K562 (cell line): Measurements from ENCODE around the gene FNBP1. TPM values are rescaled to one million over a fixed set of nuclear protein-coding genes. Genes with fewer than 3 reads are reported as not detected.

Experiments
- ATAC-seq: fragments of 200-7000 bp; cut with Tn5 transposase; 3 replicates; pipeline ENCODE4 v1.9.1; 2020; ENCODE audit warnings: moderate library complexity
- BruUV-seq: library from RNA; stranded (reverse); fragments of 400-500 nt; replicated peaks from 2 replicates; lab custom pipeline; 2021; lab: Mats Ljungman, UMichigan
- CTCF ChIA-PET: fragments of 300-600 bp; formaldehyde crosslinking; extraction: SDS; loops from one replicate; lab custom pipeline; 2021; ENCODE audit warnings: low intra/inter-chr PET ratio; lab: Yijun Ruan, JAX
- POLR2A ChIA-PET: fragments of 300-600, 350-650 bp; sonication (Branson Sonifier 250); formaldehyde crosslinking; extraction: SDS; loops from one replicate; lab custom pipeline; 2021; ENCODE audit warnings: antibody characterized with exemption, inconsistent platforms; lab: Yijun Ruan, JAX
- DNase-seq, 4 experiments: peaks; one replicate each; pipeline versions ENCODE4 v3.0.0 to v3.0.0-alpha.2; 2011 to 2018; ENCODE audit warnings: low spot score in 3 of 4, mixed read lengths in 3 of 4; ENCODE audit errors: extremely low read depth in 1 of 4
- FAIRE-seq: peaks from 2 replicates; lab custom pipeline; 2011; peaks lifted over from hg19 to GRCh38; lab: Jason Lieb, UNC
- H2AFZ ChIP-seq: 2 replicates; pipeline ENCODE4 v1.6.0; 2011; ENCODE audit warnings: low read depth, low read length, control low read depth, inconsistent platforms
- H3K27ac ChIP-seq: fragments of 200-600 bp; 3 replicates; pipeline ENCODE4 v1.8.0; 2011; ENCODE audit warnings: low read depth, mild to moderate bottlenecking, control low read depth, inconsistent platforms, low read length, moderate library complexity, mixed read lengths; ENCODE audit errors: extremely low read depth
- H3K27me3 ChIP-seq, 2 experiments: fragments of 300-600 bp in 1 of 2; 2 replicates in 1 of 2; 3 replicates in 1 of 2; pipeline versions ENCODE4 v1.6.0 to v1.8.0; 2011; ENCODE audit warnings: inconsistent platforms in 2 of 2, low read length in 2 of 2, mild to moderate bottlenecking in 1 of 2, mixed read lengths in 1 of 2, moderate library complexity in 1 of 2; ENCODE audit not compliant: control insufficient read depth in 2 of 2, insufficient read depth in 2 of 2
- H3K36me3 ChIP-seq: fragments of 300-600 bp; 3 replicates; pipeline ENCODE4 v1.8.0; 2011; ENCODE audit warnings: mild to moderate bottlenecking, low read length, inconsistent platforms; ENCODE audit not compliant: control insufficient read depth, insufficient read depth
- H3K4me1 ChIP-seq, 2 experiments: fragments of 200-600 bp in 1 of 2; replicated peaks in 1 of 2; 2 replicates in 1 of 2; 3 replicates in 1 of 2; pipeline versions ENCODE4 v1.5.1 to v1.8.0; 2011; ENCODE audit warnings: inconsistent platforms in 2 of 2, low read length in 2 of 2, mild to moderate bottlenecking in 1 of 2, mixed read lengths in 1 of 2, moderate library complexity in 1 of 2; ENCODE audit not compliant: control insufficient read depth in 2 of 2, insufficient read depth in 2 of 2
- H3K4me2 ChIP-seq: 2 replicates; pipeline ENCODE4 v1.6.1; 2011; ENCODE audit warnings: low read length, control low read depth, inconsistent platforms, mixed read lengths; ENCODE audit not compliant: insufficient read depth
- H3K4me3 ChIP-seq: fragments of 200-600 bp; sonication (generic), shearing (Covaris generic); 2 replicates; pipeline ENCODE4 v1.5.1; 2016; ENCODE audit warnings: control low read depth, inconsistent platforms
- H3K79me2 ChIP-seq: fragments of 200-600 bp; 3 replicates; pipeline ENCODE4 v1.8.0; 2011; ENCODE audit warnings: low read length, inconsistent platforms; ENCODE audit not compliant: control insufficient read depth, insufficient read depth
- H3K9ac ChIP-seq, 2 experiments: 2 replicates each; pipeline versions ENCODE4 v1.6.0 to v1.6.1; 2011; ENCODE audit warnings: low read depth in 2 of 2, low read length in 2 of 2, control low read depth in 1 of 2, inconsistent platforms in 1 of 2, mild to moderate bottlenecking in 1 of 2, mixed read lengths in 1 of 2; ENCODE audit not compliant: insufficient read depth in 1 of 2
- H3K9me1 ChIP-seq: one replicate; pipeline ENCODE4 v1.6.0; 2011; ENCODE audit warnings: inconsistent platforms, mild to moderate bottlenecking, low read length, moderate library complexity; ENCODE audit not compliant: control insufficient read depth, insufficient read depth
- H3K9me3 ChIP-seq: replicated peaks from 2 replicates; pipeline ENCODE4 v1.5.1; 2011; ENCODE audit warnings: low read depth, low read length, inconsistent platforms; ENCODE audit not compliant: control insufficient read depth, insufficient read depth
- H4K20me1 ChIP-seq: replicated peaks from 2 replicates; pipeline ENCODE4 v1.6.1; 2011; ENCODE audit warnings: low read length, inconsistent platforms, mixed read lengths; ENCODE audit not compliant: control insufficient read depth, insufficient read depth
- HDGF ChIP-seq: fragments of 450-650 bp; IDR thresholded peaks from 2 replicates; pipeline ENCODE4 v1.6.1; 2016
- ILF3 ChIP-seq: fragments of 450-650 bp; IDR thresholded peaks from 2 replicates; pipeline ENCODE4 v1.6.1; 2018; ENCODE audit warnings: antibody characterized with exemption, mild to moderate bottlenecking, moderate library complexity, borderline replicate concordance
- NFYB ChIP-seq: IDR thresholded peaks from 2 replicates; pipeline ENCODE4 v1.6.1; 2011; ENCODE audit warnings: mild to moderate bottlenecking, moderate library complexity; ENCODE audit not compliant: insufficient read length; ENCODE audit errors: extremely low read depth
- PCBP2 ChIP-seq: fragments of 200-400 bp; formaldehyde crosslinking; IDR thresholded peaks from 2 replicates; pipeline ENCODE4 v1.6.1; 2018; ENCODE audit warnings: low read length, low read depth, mild to moderate bottlenecking, moderate library complexity; ENCODE audit not compliant: poor library complexity, severe bottlenecking
- TGIF2 ChIP-seq: sonication (generic); formaldehyde crosslinking; IDR thresholded peaks from 2 replicates; pipeline ENCODE4 v1.8.1; 2022; ENCODE audit warnings: mild to moderate bottlenecking, missing genetic modification reagents, moderate library complexity
- ZNF140 ChIP-seq: fragments of 250-450 bp; sonication (Bioruptor Pico); IDR thresholded peaks from 2 replicates; pipeline ENCODE4 v1.8.0; 2021; ENCODE audit warnings: moderate library complexity, mild to moderate bottlenecking, inconsistent platforms
- ZNF589 ChIP-seq: fragments of 200-800 bp; sonication (Bioruptor generic); IDR thresholded peaks from 2 replicates; pipeline ENCODE4 v1.6.1; 2016; ENCODE audit warnings: low read depth, missing genetic modification characterization, missing compliant biosample characterization
- ZNF707 ChIP-seq: fragments of 250-450 bp; sonication (Bioruptor Pico); conservative IDR thresholded peaks from 2 replicates; pipeline ENCODE4 v1.8.0; 2022; ENCODE audit warnings: inconsistent platforms, mild to moderate bottlenecking, moderate library complexity
- WGBS: fragments of 100-300 bp; shearing (Covaris generic); methylation state at CpG from one replicate; pipeline ENCODE4 v1.1.6; 2016; ENCODE audit warnings: low coverage, mixed read lengths; ENCODE audit not compliant: insufficient coverage; ENCODE audit errors: missing lambda C conversion rate; 5-methylcytosine and 5-hydroxymethylcytosine counted together
- in situ Hi-C: fragments of 300-500 bp; cut with MboI; formaldehyde crosslinking; loops from 4 replicates; pipeline ENCODE4 v1.15.0; 2018; ENCODE audit warnings: inconsistent platforms, mixed read lengths
- intact Hi-C: fragments of 100-400 bp; cut with micrococcal nuclease; formaldehyde crosslinking; loops from 2 replicates; pipeline ENCODE4 v1.14.2; 2022
- polyA plus RNA-seq, 8 experiments: library from polyadenylated mRNA; depleted of rRNA in 4 of 8; stranded (reverse) in 5 of 8; unstranded in 3 of 8; fragments of >200 nt; fragmentation: Nextera tagmentation in 2 of 8; fragmentation: Illumina TruSeq in 1 of 8; extraction: Ambion mirVana in 2 of 8; extraction: Trizol in 1 of 8; gene quantifications; 2 replicates each; pipeline versions ENCODE4 v1.2.1 to v1.2.3, GENCODE V29; 2011 to 2014; ENCODE audit warnings: inconsistent platforms in 1 of 8, missing spikeins in 1 of 8
- total RNA-seq, 7 experiments: library from RNA; depleted of rRNA in 6 of 7; stranded (reverse); fragments of >200 nt in 6 of 7; fragmentation: Illumina TruSeq in 2 of 7; extraction: Trizol in 2 of 7; gene quantifications; 2 replicates each; pipeline versions ENCODE4 v1.2.1 to v1.2.3, GENCODE V29; 2011 to 2021; ENCODE audit warnings: low replicate concordance in 1 of 7
- TF ChIP-seq, protein P1 (sequence below): fragments of 250-450 bp; sonication (Bioruptor Pico); IDR thresholded peaks from 2 replicates; pipeline ENCODE4 v1.5.0; 2021
- TF ChIP-seq, protein P2 (sequence below), 2 experiments: fragments of 200-800 bp in 1 of 2; sonication (Bioruptor generic) in 1 of 2; sonication (generic) in 1 of 2; formaldehyde crosslinking in 1 of 2; IDR thresholded peaks in 1 of 2; conservative IDR thresholded peaks in 1 of 2; 2 replicates each; pipeline versions ENCODE4 v1.5.0 to v1.6.1; 2016 to 2020; ENCODE audit warnings: missing compliant biosample characterization in 1 of 2, missing genetic modification characterization in 1 of 2, missing genetic modification reagents in 1 of 2

Gene FNBP1
- total and polyA plus RNA-seq, 9 of the 15 experiments (the other 6 are each of a cell fraction or from before 2014, with no cell fraction given): 1.8 to 14.9 (median 7.6) TPM

- 23% methylated on average over 1 of the region's 1 CpG for WGBS
- peaks cover 0 to 5% of the 10 kb centered on the region in 2 experiments; a peak in 4 of 5 replicates for H3K4me1 ChIP-seq
- no peak overlapping the region for H2AFZ ChIP-seq
- POLR2A ChIA-PET: no interaction called here
- no TSS peak for BruUV-seq
- no peaks in the 10 kb centered on the region for H3K79me2 ChIP-seq
- TF ChIP-seq ZNF140 (no peak), PCBP2 (no peak), ILF3 (no peak), ZNF707 (CRISPR knock-in tag) (no peak), NFYB (no peak), TGIF2 (no peak), HDGF (no peak), ZNF589 (no peak)
- TF ChIP-seq, protein P1, sequence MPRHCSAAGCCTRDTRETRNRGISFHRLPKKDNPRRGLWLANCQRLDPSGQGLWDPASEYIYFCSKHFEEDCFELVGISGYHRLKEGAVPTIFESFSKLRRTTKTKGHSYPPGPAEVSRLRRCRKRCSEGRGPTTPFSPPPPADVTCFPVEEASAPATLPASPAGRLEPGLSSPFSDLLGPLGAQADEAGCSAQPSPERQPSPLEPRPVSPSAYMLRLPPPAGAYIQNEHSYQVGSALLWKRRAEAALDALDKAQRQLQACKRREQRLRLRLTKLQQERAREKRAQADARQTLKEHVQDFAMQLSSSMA (CRISPR knock-in tag): no peak
- TF ChIP-seq, protein P2, sequence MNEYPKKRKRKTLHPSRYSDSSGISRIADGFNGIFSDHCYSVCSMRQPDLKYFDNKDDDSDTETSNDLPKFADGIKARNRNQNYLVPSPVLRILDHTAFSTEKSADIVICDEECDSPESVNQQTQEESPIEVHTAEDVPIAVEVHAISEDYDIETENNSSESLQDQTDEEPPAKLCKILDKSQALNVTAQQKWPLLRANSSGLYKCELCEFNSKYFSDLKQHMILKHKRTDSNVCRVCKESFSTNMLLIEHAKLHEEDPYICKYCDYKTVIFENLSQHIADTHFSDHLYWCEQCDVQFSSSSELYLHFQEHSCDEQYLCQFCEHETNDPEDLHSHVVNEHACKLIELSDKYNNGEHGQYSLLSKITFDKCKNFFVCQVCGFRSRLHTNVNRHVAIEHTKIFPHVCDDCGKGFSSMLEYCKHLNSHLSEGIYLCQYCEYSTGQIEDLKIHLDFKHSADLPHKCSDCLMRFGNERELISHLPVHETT (CRISPR knock-in tag; conservative IDR thresholded peaks at IDR 0.05 in 1 of 2, IDR thresholded peaks at IDR 0.05 in 1 of 2): no peak
- FAIRE-seq (no peak), ATAC-seq (no peak), DNase-seq (no peak)
- no peak overlapping the region for H3K9ac ChIP-seq
- no peak overlapping the region for H3K27ac ChIP-seq
- in situ Hi-C loops: no loop called here
- H3K4me2 ChIP-seq: no peak overlapping the region
- no peaks in the 10 kb centered on the region for H3K9me3 ChIP-seq
- no peaks in the 10 kb centered on the region for H3K27me3 ChIP-seq
- no peaks in the 10 kb centered on the region for H3K9me1 ChIP-seq
- intact Hi-C loops: no loop called here
- H3K4me3 ChIP-seq: no peak overlapping the region
- CTCF ChIA-PET: no interaction called here
- no peaks in the 10 kb centered on the region for H3K36me3 ChIP-seq
- no peaks in the 10 kb centered on the region for H4K20me1 ChIP-seq
Measured at GRCh38 chr9:129987941-129988340, 55.0 kb downstream of the FNBP1 start.
